Loucy (cell line): ENCODE data around the gene TEX19.

Experiments
- H2AFZ ChIP-seq: fragments of 200-600 bp; sonication (generic); 2 replicates; pipeline ENCODE4 v1.6.0; 2016; ENCODE audit warnings: antibody characterized with exemption, mild to moderate bottlenecking, low read length, moderate library complexity
- H3F3A ChIP-seq: fragments of 200-600 bp; 2 replicates; pipeline ENCODE4 v1.6.0; 2016; ENCODE audit warnings: antibody characterized with exemption, low read depth, mild to moderate bottlenecking
- H3K27me3 ChIP-seq: fragments of 200-600 bp; sonication (generic); 2 replicates; pipeline ENCODE4 v1.6.1; 2014; ENCODE audit warnings: low read length, mild to moderate bottlenecking; ENCODE audit not compliant: insufficient read depth, poor library complexity, severe bottlenecking
- H3K36me3 ChIP-seq: fragments of 200-600 bp; sonication (generic); 2 replicates; pipeline ENCODE4 v1.6.1; 2016; ENCODE audit warnings: low read length; ENCODE audit not compliant: insufficient read depth
- H3K4me1 ChIP-seq: fragments of 200-600 bp; sonication (generic); 2 replicates; pipeline ENCODE4 v1.5.1; 2014; ENCODE audit warnings: low read length, mild to moderate bottlenecking; ENCODE audit not compliant: insufficient read depth, poor library complexity, severe bottlenecking
- H3K4me2 ChIP-seq: fragments of 200-600 bp; sonication (generic); 2 replicates; pipeline ENCODE4 v1.6.0; 2014; ENCODE audit warnings: antibody characterized with exemption, low read length, low read depth, mild to moderate bottlenecking; ENCODE audit not compliant: poor library complexity, severe bottlenecking
- H3K4me3 ChIP-seq: fragments of 200-600 bp; sonication (generic); 2 replicates; pipeline ENCODE4 v1.5.1; 2014; ENCODE audit warnings: low read length, mild to moderate bottlenecking, mixed read lengths; ENCODE audit not compliant: poor library complexity, severe bottlenecking
- H3K79me2 ChIP-seq: fragments of 200-600 bp; sonication (generic); 2 replicates; pipeline ENCODE4 v1.6.1; 2014; ENCODE audit warnings: low read length; ENCODE audit not compliant: insufficient read depth
- H3K9ac ChIP-seq: fragments of 200-600 bp; sonication (generic); 2 replicates; pipeline ENCODE4 v1.6.0; 2014; ENCODE audit warnings: mild to moderate bottlenecking, low read depth, low read length, moderate library complexity; ENCODE audit not compliant: poor library complexity, severe bottlenecking
- H3K9me2 ChIP-seq: fragments of 200-600 bp; sonication (generic); replicated peaks from 2 replicates; pipeline ENCODE4 v1.6.1; 2016; ENCODE audit warnings: low read depth, low read length, mixed read lengths
- H3K9me3 ChIP-seq: fragments of 200-600 bp; sonication (generic); 2 replicates; pipeline ENCODE4 v1.6.1; 2014; ENCODE audit warnings: mild to moderate bottlenecking, antibody characterized with exemption, low read length, low read depth; ENCODE audit not compliant: insufficient read depth
- H4K20me1 ChIP-seq: fragments of 200-600 bp; sonication (generic); 2 replicates; pipeline ENCODE4 v1.6.0; 2014; ENCODE audit warnings: antibody characterized with exemption, low read length, mild to moderate bottlenecking; ENCODE audit not compliant: insufficient read depth, poor library complexity, severe bottlenecking
- CTCF ChIP-seq: fragments of 200-600 bp; sonication (generic); conservative IDR thresholded peaks from 2 replicates; pipeline ENCODE4 v1.5.1; 2014; ENCODE audit warnings: mild to moderate bottlenecking, antibody characterized with exemption, low read length
- EZH2phosphoT487 ChIP-seq: fragments of 200-600 bp; IDR thresholded peaks from 2 replicates; pipeline ENCODE4 v1.6.1; 2018; ENCODE audit warnings: antibody characterized with exemption, mild to moderate bottlenecking, moderate library complexity, borderline replicate concordance

Gene TEX19

DNA sequence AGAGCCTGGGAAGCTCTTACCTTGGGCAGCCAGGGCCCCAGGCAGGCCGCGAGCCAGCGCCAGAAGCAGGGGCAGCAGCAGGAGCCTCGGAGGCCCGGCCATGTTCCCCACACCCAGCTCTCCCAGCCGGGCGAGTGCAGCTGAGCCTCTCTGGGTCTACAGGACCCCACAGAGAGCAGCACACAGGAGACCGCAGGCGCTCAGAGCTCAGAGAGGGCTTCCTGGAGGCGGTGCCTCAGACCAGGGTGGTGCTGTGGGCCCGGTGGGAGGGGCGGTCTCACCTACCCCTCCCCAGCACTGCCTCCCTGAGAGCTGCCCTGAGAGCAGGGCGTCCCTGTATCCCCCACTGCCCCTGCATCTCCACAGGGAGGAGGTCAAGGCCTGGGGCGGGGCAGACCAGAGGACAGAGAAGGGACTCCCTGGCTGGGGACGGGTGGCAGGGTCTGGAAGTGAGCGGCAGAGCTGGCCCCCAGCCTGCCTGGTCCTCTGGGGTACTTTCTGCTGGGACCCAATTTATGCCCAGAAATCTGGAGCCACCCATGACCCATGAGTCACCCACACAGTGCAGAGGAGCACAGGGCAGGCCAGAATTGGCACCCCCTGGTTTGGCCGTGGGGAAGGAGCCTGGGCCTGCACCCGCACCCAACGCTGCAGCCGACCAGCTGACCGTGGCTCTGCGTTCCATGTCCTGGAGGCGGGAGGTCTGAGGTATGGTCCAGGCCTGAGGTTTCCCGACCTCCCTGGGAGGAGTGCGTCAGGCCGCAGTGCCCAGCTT lies 41.5 kb upstream of the TEX19 start, which contains the start of gene CD7:
Gene CD7, minus strand, starts transcription at position 215 of the 775 bp plus-strand sequence. Its CDS starts 113 bp downstream, at position 102.
- Histone ChIP-seq H3K9ac (peak within 1 kb of the TSS; percentile 87), H3K4me2 (peak within 1 kb of the TSS; percentile 95)

GRCh38 chr17:82318169-82318498 lies 40.9 kb upstream of the TEX19 start:
- Histone ChIP-seq H3K9ac (no peak overlapping the region), H3K79me2 (peaks cover 35% of the 10 kb centered on the region), H3K9me2 (no peaks in the 10 kb centered on the region), H3K4me3 (no peak overlapping the region), H3K4me1 (peaks cover 28% of the 10 kb centered on the region), H4K20me1 (no peaks in the 10 kb centered on the region), H3K4me2 (peak overlapping the region; percentile 95), H3K27me3 (no peaks in the 10 kb centered on the region), H2AFZ (no peak overlapping the region), H3F3A (0 out of 2 replicates have a peak, but pooled peaks cover 5% of the 10 kb centered on the region), H3K36me3 (no peaks in the 10 kb centered on the region), H3K9me3 (no peaks in the 10 kb centered on the region)
- no peak for TF ChIP-seq CTCF
- TF ChIP-seq EZH2phosphoT487 = no peak

More for the DNA sequence above, 41.5 kb upstream of the TEX19 start, which contains the start of gene CD7:
- no peaks in the 10 kb centered on the region for H3K9me2 ChIP-seq
- no peaks in the 10 kb centered on the region for H3K27me3 ChIP-seq
- H3K79me2 ChIP-seq = peaks cover 35% of the 10 kb centered on the region
- H3K4me1 ChIP-seq = peaks cover 28% of the 10 kb centered on the region
- peak within 1 kb of the TSS; percentile 11; the same call in 1 of the 2 replicates for H2AFZ ChIP-seq
- 0 out of 2 replicates have a peak, but pooled peaks cover 5% of the 10 kb centered on the region for H3F3A ChIP-seq
- H3K9me3 ChIP-seq = no peaks in the 10 kb centered on the region
- no peak for TF ChIP-seq EZH2phosphoT487
- TF ChIP-seq CTCF = no peak
- no peaks in the 10 kb centered on the region for H3K36me3 ChIP-seq
- H4K20me1 ChIP-seq = no peaks in the 10 kb centered on the region
- peak within 1 kb of the TSS; percentile 80 for H3K4me3 ChIP-seq

DNA sequence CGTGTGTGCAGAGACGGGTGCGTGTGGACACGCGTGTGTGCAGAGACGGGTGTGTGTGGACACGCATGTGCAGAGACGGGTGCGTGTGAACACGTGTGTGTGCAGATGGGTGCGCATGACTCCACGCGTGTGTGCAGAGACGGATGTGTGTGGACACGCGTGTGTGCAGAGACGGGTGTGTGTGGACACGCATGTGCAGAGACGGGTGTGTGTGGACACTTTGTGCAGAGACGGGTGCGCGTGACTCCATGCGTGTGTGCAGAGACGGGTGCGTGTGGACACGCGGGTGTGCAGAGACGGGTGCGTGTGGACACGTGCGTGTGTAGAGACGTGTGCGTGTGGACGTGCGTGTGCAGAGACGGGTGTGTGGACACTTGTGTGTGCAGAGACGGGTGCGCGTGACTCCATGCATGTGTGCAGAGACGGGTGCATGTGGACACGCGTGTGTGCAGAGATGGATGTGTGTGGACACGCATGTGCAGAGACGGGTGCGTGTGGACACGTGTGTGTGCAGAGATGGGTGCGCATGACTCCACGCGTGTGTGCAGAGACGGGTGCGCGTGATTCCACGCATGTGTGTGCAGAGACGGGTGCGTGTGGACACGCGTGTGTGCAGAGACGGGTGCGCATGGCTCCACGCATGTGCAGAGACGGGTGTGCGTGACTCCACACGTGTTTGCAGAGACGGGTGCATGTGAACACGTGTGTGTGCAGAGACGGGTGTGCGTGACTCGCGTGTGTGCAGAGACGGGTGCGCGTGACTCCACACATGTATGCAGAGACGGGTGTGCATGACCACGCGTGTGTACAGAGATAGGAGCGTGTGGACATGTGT lies 40.1 kb upstream of the TEX19 start:
- Histone ChIP-seq H2AFZ (no peak overlapping the region), H3K4me3 (no peak overlapping the region), H4K20me1 (no peaks in the 10 kb centered on the region), H3K9me2 (no peaks in the 10 kb centered on the region), H3K79me2 (peaks cover 35% of the 10 kb centered on the region), H3K36me3 (no peaks in the 10 kb centered on the region), H3K4me1 (peaks cover 28% of the 10 kb centered on the region), H3K4me2 (no peak overlapping the region), H3K27me3 (no peaks in the 10 kb centered on the region), H3F3A (0 out of 2 replicates have a peak, but pooled peaks cover 5% of the 10 kb centered on the region), H3K9ac (no peak overlapping the region), H3K9me3 (no peaks in the 10 kb centered on the region)
- TF ChIP-seq CTCF (no peak), EZH2phosphoT487 (no peak)
